ENCODE measurements around the gene CRMP1.

DNA sequence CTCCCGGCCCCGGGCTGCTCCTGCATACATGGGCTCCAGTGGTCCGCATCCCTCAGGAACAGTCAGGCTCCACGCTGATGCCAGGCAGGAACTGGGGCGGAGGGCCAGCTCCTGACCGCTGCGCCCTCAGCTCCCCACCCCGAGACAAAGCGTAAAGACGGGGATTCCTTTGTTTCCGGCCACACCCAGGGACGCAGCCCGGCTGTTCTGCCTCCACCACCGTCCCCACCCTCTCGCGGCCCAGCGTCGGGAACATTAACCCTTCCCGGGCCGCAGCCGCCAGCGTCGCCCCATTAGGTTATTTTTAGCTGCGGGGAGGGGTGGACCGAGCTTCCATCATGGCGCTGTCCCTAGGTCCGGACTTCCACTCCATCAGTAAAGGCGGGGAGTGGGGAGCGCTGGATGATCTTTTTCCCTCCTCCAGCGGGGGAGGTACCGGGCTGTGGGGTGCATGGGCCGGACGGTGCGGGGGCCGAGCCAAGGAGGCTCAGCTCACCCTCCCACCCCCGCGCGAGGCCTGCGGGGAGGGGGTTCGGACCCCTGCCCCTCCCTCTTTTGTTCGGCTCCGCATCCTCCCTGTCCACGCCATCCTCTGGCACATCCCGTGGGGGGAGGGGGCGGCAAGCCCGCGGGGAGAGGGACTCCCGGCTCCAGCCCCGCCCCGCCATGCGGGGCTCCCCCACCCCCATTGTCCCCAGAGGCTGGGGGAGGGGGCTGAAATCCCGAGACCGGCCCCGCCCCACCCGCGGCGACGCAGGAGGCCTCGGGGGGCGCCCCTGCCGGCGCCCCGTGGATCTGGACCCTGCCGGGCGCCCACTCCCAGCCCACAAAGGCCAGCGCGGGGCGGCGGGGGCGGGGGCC is 5.3 kb downstream of the CRMP1 start:
- TF ChIP-seq, protein P1, sequence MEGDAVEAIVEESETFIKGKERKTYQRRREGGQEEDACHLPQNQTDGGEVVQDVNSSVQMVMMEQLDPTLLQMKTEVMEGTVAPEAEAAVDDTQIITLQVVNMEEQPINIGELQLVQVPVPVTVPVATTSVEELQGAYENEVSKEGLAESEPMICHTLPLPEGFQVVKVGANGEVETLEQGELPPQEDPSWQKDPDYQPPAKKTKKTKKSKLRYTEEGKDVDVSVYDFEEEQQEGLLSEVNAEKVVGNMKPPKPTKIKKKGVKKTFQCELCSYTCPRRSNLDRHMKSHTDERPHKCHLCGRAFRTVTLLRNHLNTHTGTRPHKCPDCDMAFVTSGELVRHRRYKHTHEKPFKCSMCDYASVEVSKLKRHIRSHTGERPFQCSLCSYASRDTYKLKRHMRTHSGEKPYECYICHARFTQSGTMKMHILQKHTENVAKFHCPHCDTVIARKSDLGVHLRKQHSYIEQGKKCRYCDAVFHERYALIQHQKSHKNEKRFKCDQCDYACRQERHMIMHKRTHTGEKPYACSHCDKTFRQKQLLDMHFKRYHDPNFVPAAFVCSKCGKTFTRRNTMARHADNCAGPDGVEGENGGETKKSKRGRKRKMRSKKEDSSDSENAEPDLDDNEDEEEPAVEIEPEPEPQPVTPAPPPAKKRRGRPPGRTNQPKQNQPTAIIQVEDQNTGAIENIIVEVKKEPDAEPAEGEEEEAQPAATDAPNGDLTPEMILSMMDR (IDR thresholded peaks at IDR 0.05) = no peak
- 0 out of 2 replicates have a peak, but pooled peaks have one; percentile 54 for TF ChIP-seq TEAD1 (CRISPR knock-in tag; IDR thresholded peaks at IDR 0.05)
- TF ChIP-seq NFYB (CRISPR knock-in tag; conservative IDR thresholded peaks at IDR 0.05; ENCODE audit: low read depth) = no peak
- no peak for TF ChIP-seq CBFB (CRISPR knock-in tag; IDR thresholded peaks at IDR 0.05; ENCODE audit: low read depth)
- TF ChIP-seq, protein P2, sequence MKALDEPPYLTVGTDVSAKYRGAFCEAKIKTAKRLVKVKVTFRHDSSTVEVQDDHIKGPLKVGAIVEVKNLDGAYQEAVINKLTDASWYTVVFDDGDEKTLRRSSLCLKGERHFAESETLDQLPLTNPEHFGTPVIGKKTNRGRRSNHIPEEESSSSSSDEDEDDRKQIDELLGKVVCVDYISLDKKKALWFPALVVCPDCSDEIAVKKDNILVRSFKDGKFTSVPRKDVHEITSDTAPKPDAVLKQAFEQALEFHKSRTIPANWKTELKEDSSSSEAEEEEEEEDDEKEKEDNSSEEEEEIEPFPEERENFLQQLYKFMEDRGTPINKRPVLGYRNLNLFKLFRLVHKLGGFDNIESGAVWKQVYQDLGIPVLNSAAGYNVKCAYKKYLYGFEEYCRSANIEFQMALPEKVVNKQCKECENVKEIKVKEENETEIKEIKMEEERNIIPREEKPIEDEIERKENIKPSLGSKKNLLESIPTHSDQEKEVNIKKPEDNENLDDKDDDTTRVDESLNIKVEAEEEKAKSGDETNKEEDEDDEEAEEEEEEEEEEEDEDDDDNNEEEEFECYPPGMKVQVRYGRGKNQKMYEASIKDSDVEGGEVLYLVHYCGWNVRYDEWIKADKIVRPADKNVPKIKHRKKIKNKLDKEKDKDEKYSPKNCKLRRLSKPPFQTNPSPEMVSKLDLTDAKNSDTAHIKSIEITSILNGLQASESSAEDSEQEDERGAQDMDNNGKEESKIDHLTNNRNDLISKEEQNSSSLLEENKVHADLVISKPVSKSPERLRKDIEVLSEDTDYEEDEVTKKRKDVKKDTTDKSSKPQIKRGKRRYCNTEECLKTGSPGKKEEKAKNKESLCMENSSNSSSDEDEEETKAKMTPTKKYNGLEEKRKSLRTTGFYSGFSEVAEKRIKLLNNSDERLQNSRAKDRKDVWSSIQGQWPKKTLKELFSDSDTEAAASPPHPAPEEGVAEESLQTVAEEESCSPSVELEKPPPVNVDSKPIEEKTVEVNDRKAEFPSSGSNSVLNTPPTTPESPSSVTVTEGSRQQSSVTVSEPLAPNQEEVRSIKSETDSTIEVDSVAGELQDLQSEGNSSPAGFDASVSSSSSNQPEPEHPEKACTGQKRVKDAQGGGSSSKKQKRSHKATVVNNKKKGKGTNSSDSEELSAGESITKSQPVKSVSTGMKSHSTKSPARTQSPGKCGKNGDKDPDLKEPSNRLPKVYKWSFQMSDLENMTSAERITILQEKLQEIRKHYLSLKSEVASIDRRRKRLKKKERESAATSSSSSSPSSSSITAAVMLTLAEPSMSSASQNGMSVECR (CRISPR knock-in tag; IDR thresholded peaks at IDR 0.05; ENCODE audit: borderline replicate concordance) = no peak; the same call in 1 of the 2 replicates
- TF ChIP-seq, protein P3, sequence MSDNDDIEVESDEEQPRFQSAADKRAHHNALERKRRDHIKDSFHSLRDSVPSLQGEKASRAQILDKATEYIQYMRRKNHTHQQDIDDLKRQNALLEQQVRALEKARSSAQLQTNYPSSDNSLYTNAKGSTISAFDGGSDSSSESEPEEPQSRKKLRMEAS (CRISPR knock-in tag; IDR thresholded peaks at IDR 0.05) = peak; percentile 50
- TF ChIP-seq, protein P4, sequence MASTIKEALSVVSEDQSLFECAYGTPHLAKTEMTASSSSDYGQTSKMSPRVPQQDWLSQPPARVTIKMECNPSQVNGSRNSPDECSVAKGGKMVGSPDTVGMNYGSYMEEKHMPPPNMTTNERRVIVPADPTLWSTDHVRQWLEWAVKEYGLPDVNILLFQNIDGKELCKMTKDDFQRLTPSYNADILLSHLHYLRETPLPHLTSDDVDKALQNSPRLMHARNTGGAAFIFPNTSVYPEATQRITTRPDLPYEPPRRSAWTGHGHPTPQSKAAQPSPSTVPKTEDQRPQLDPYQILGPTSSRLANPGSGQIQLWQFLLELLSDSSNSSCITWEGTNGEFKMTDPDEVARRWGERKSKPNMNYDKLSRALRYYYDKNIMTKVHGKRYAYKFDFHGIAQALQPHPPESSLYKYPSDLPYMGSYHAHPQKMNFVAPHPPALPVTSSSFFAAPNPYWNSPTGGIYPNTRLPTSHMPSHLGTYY (CRISPR knock-in tag; IDR thresholded peaks at IDR 0.05) = no peak
- TF ChIP-seq RELA (CRISPR knock-in tag; IDR thresholded peaks at IDR 0.05; ENCODE audit: borderline replicate concordance) = no peak
- TF ChIP-seq IRF2 (CRISPR knock-in tag; IDR thresholded peaks at IDR 0.05; ENCODE audit: borderline replicate concordance, low read depth) = no peak
- TF ChIP-seq ETV6 (CRISPR knock-in tag; IDR thresholded peaks at IDR 0.05) = no peak
- TF ChIP-seq, protein P5, sequence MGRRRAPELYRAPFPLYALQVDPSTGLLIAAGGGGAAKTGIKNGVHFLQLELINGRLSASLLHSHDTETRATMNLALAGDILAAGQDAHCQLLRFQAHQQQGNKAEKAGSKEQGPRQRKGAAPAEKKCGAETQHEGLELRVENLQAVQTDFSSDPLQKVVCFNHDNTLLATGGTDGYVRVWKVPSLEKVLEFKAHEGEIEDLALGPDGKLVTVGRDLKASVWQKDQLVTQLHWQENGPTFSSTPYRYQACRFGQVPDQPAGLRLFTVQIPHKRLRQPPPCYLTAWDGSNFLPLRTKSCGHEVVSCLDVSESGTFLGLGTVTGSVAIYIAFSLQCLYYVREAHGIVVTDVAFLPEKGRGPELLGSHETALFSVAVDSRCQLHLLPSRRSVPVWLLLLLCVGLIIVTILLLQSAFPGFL (CRISPR knock-in tag; IDR thresholded peaks at IDR 0.05; ENCODE audit: borderline replicate concordance) = no peak
- TF ChIP-seq, protein P6, sequence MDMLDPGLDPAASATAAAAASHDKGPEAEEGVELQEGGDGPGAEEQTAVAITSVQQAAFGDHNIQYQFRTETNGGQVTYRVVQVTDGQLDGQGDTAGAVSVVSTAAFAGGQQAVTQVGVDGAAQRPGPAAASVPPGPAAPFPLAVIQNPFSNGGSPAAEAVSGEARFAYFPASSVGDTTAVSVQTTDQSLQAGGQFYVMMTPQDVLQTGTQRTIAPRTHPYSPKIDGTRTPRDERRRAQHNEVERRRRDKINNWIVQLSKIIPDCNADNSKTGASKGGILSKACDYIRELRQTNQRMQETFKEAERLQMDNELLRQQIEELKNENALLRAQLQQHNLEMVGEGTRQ (CRISPR knock-in tag; IDR thresholded peaks at IDR 0.05) = no peak
- TF ChIP-seq TEAD4 (CRISPR knock-in tag; IDR thresholded peaks at IDR 0.05) = no peak
- TF ChIP-seq ZNF416 (CRISPR knock-in tag; IDR thresholded peaks at IDR 0.05) = no peak

All from WTC11 (cell line).